Measurements from ENCODE around the gene TMED10. TPM values are rescaled to one million over a fixed set of nuclear protein-coding genes. Genes with fewer than 3 reads are reported as not detected.

TMED10 gene
- polyA plus RNA-seq, 1 donor from 2014 or later = 146 TPM

DNA sequence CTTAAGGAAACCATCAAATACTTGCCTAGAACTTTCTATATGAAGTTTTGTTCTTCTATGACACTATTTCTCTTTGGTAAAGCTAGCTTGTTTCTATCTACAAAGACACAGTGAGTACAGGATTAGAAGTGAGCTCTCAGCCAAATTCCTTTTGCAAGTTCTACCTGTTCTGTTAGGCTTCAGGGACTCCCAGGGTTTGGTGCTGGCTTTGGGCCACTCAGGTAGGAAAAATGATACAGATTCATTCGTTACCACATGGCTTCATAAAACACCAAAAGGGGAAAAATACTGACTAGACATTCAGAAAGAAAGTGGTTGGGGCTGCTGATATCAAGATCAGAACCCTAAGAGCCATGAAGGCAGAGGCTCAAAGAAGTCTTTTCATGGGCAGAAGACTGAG is 93.1 kb downstream of the TMED10 start:
- no peak for TF ChIP-seq POLR2AphosphoS5 (IDR thresholded peaks at IDR 0.05)
- H3K9me3 ChIP-seq (ENCODE audit: low read length) = no peaks in the 10 kb centered on the region
- H4K20me1 ChIP-seq (ENCODE audit: insufficient read depth) = no peaks in the 10 kb centered on the region
- no peak overlapping the region for H2AFZ ChIP-seq (ENCODE audit: low read depth, low read length)
- no peak overlapping the region for H3K27ac ChIP-seq (ENCODE audit: low read length)
- H3K4me2 ChIP-seq (ENCODE audit: low read length) = no peak overlapping the region
- H3K36me3 ChIP-seq (ENCODE audit: insufficient read depth, low read length) = no peaks in the 10 kb centered on the region
- H3K79me2 ChIP-seq (replicated peaks; ENCODE audit: insufficient read depth, low read length) = no peaks in the 10 kb centered on the region
- no peak overlapping the region for H3K9ac ChIP-seq (ENCODE audit: low read length)
- H3K4me3 ChIP-seq (ENCODE audit: low read length) = no peak overlapping the region
- H3K9me2 ChIP-seq (ENCODE audit: insufficient read depth, low read length) = no peaks in the 10 kb centered on the region
- no peaks in the 10 kb centered on the region for H3F3A ChIP-seq (ENCODE audit: insufficient read depth, low read length, poor library complexity, severe bottlenecking)
- H3K27me3 ChIP-seq (ENCODE audit: insufficient read depth, low read depth, low read length) = no peaks in the 10 kb centered on the region

DNA sequence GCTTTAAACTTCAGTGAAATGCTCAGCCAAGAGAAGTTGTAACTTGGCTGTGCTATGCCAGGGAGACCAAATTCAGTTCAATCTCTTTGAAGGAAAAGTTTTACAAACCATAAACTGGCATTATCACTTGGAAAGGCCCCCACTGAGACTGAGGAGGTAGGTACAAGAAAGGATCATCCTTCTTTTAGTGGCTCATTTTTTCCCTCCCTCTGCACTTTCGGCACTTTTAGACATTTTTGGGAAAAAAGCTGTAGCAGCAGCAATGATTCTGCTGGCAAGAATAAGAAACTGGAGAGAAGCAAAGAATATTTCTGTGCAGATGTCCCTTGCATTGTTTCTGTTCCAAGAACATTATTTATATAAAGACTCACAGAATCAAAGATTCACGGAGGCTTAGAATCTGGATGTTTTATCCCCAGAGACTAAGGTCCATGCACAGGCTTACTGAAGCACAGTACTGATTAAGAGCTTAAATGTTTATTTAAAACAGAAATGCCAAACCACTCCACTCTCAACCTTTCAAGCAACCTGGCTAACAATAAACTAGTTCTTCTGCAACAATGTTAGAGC is 94.7 kb downstream of the TMED10 start:
- H3K9me3 ChIP-seq (ENCODE audit: low read length) = no peaks in the 10 kb centered on the region
- H3K9me2 ChIP-seq (ENCODE audit: insufficient read depth, low read length) = no peaks in the 10 kb centered on the region
- H3F3A ChIP-seq (ENCODE audit: insufficient read depth, low read length, poor library complexity, severe bottlenecking) = no peaks in the 10 kb centered on the region
- H3K79me2 ChIP-seq (replicated peaks; ENCODE audit: insufficient read depth, low read length) = no peaks in the 10 kb centered on the region
- H3K4me2 ChIP-seq (ENCODE audit: low read length) = no peak overlapping the region
- no peak overlapping the region for H3K4me3 ChIP-seq (ENCODE audit: low read length)
- H4K20me1 ChIP-seq (ENCODE audit: insufficient read depth) = no peaks in the 10 kb centered on the region
- TF ChIP-seq, protein P1, sequence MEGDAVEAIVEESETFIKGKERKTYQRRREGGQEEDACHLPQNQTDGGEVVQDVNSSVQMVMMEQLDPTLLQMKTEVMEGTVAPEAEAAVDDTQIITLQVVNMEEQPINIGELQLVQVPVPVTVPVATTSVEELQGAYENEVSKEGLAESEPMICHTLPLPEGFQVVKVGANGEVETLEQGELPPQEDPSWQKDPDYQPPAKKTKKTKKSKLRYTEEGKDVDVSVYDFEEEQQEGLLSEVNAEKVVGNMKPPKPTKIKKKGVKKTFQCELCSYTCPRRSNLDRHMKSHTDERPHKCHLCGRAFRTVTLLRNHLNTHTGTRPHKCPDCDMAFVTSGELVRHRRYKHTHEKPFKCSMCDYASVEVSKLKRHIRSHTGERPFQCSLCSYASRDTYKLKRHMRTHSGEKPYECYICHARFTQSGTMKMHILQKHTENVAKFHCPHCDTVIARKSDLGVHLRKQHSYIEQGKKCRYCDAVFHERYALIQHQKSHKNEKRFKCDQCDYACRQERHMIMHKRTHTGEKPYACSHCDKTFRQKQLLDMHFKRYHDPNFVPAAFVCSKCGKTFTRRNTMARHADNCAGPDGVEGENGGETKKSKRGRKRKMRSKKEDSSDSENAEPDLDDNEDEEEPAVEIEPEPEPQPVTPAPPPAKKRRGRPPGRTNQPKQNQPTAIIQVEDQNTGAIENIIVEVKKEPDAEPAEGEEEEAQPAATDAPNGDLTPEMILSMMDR (IDR thresholded peaks at IDR 0.05; ENCODE audit: poor library complexity, severe bottlenecking) = no peak
- TF ChIP-seq SMC3 (conservative IDR thresholded peaks at IDR 0.05; ENCODE audit: poor library complexity) (no peak), EZH2 (IDR thresholded peaks at IDR 0.05; ENCODE audit: borderline replicate concordance, insufficient read depth, low read length, poor library complexity, severe bottlenecking) (no peak), POLR2AphosphoS5 (IDR thresholded peaks at IDR 0.05) (no peak), RAD21 (conservative IDR thresholded peaks at IDR 0.05) (no peak)
- no peaks in the 10 kb centered on the region for H3K27me3 ChIP-seq (ENCODE audit: insufficient read depth, low read depth, low read length)
- no peak overlapping the region for H2AFZ ChIP-seq (ENCODE audit: low read depth, low read length)
- H3K27ac ChIP-seq (ENCODE audit: low read length) = no peak overlapping the region
- no peaks in the 10 kb centered on the region for H3K36me3 ChIP-seq (ENCODE audit: insufficient read depth, low read length)
- no peak overlapping the region for H3K9ac ChIP-seq (ENCODE audit: low read length)

Small RNA genes within 50 kb of the gene (small RNA-seq; reads per million reads assigned to genes)
- 0 reads per million in 3 experiments for gene HIF1AP1
- 0 to 0.08 (median 0) reads per million in 3 experiments for gene RNU4ATAC14P

Other genes with a start within 250 kb of the TMED10 start
- gene PGF, start 221.0 kb downstream of the TMED10 start, polyA plus RNA-seq = 0.28 TPM in 1 of 2 replicates, not detected in the other
- 43.1 and 59.0 TPM in 2 replicates for gene EIF2B2, start 173.7 kb downstream of the TMED10 start, polyA plus RNA-seq
- gene MLH3, start 125.1 kb downstream of the TMED10 start, polyA plus RNA-seq = 16.9 and 17.3 TPM in 2 replicates
- 143 and 149 TPM in 2 replicates for gene ACYP1, start 112.6 kb downstream of the TMED10 start, polyA plus RNA-seq
- 3.9 and 4.5 TPM in 2 replicates for gene ZC2HC1C, start 107.0 kb downstream of the TMED10 start, polyA plus RNA-seq
- gene NEK9, start 49.6 kb downstream of the TMED10 start, polyA plus RNA-seq = 9.4 and 22.9 TPM in 2 replicates
- gene FOS, start 102.2 kb upstream of the TMED10 start, polyA plus RNA-seq = 266 and 296 TPM in 2 replicates